ENCODE data around the gene AARS2. TPM values are rescaled to one million over a fixed set of nuclear protein-coding genes. Genes with fewer than 3 reads are reported as not detected.

AARS2 gene
- total and polyA plus RNA-seq, 2 of the 8 experiments (the other 6 are each of a cell fraction or from before 2014, with no cell fraction given) = 8.6 to 20.4 TPM

- ChIA-PET CTCF (ENCODE audit: partially characterized antibody) (interaction anchor here (0.9 to 19.0 kb wide), 11 partner anchors 10 to 61 kb away, joined by 3 to 330 read pairs (median 6); partner anchors contain the start of genes AARS2 and TMEM151B), POLR2A (ENCODE audit: partially characterized antibody) (interaction anchor here (0.6 to 3.2 kb wide), 12 partner anchors 9 to 40 kb away, joined by 3 to 18 read pairs (median 4); partner anchors contain the start of genes AARS2 and SLC35B2)
- Histone ChIP-seq H4K20me1 (replicated peaks in 1 of 2; ENCODE audit: control insufficient read depth in 1 of 2, insufficient read depth in 2 of 2, low read length in 2 of 2) (peaks cover 0 to 8% of the 10 kb centered on the region in 2 experiments), H4K5ac (ENCODE audit: insufficient read length, low read depth, low read length) (no peak overlapping the region), H3K23ac (ENCODE audit: insufficient read length) (no peak overlapping the region), H4K91ac (replicated peaks; ENCODE audit: insufficient read length, low read length) (no peak overlapping the region), H3K14ac (ENCODE audit: insufficient read length) (no peak overlapping the region), H2BK12ac (ENCODE audit: low read depth, low read length) (no peak overlapping the region), H3K4ac (replicated peaks; ENCODE audit: insufficient read length, low read depth, low read length) (no peak overlapping the region), H3K56ac (replicated peaks; ENCODE audit: insufficient read length, low read depth, low read length) (no peak overlapping the region), H3K79me1 (ENCODE audit: low read depth, low read length) (no peaks in the 10 kb centered on the region), H2AFZ (ENCODE audit: low read length) (no peak overlapping the region), H3K27me3 (replicated peaks in 1 of 4; ENCODE audit: control insufficient read depth in 3 of 4, extremely low read depth in 1 of 4, insufficient read depth in 3 of 4, low read length in 3 of 4) (peaks cover 0 to 3% (median 0%) of the 10 kb centered on the region in 4 experiments; a peak in 1 of 7 replicates), H2BK15ac (ENCODE audit: low read length) (no peak overlapping the region), H4K8ac (ENCODE audit: extremely low read depth, insufficient read depth, low read length) (no peak overlapping the region), H3K4me3 (ENCODE audit: extremely low read depth in 1 of 4, insufficient read depth in 2 of 4, low read depth in 3 of 4, low read length in 4 of 4) (no peak overlapping the region), H3K9ac (replicated peaks in 1 of 4; ENCODE audit: extremely low read depth in 1 of 4, low read depth in 3 of 4, low read length in 3 of 4) (no peak overlapping the region), H3K36me3 (ENCODE audit: control insufficient read depth in 2 of 4, insufficient read depth in 4 of 4, low read length in 3 of 4) (peaks cover 0 to 9% (median 3%) of the 10 kb centered on the region in 4 experiments; a peak in 4 of 8 replicates), H3K4me2 (ENCODE audit: insufficient read depth in 1 of 2, low read depth in 2 of 2, low read length in 2 of 2) (no peak overlapping the region), H3K79me2 (ENCODE audit: control insufficient read depth in 1 of 2, insufficient read depth in 2 of 2, low read length in 2 of 2) (no peaks in the 10 kb centered on the region), H3K9me3 (ENCODE audit: insufficient read depth in 2 of 2, low read depth in 1 of 2, low read length in 1 of 2) (no peaks in the 10 kb centered on the region), H3K4me1 (replicated peaks in 1 of 4; ENCODE audit: control insufficient read depth in 3 of 4, insufficient read depth in 4 of 4, low read length in 3 of 4) (peaks cover 0 to 2% (median 0%) of the 10 kb centered on the region in 4 experiments; a peak in 3 of 7 replicates), H3K27ac (ENCODE audit: low read depth, low read length) (no peak overlapping the region), H3K18ac (ENCODE audit: extremely low read depth, low read length) (no peak overlapping the region), H2AK5ac (ENCODE audit: low read depth, low read length) (no peak overlapping the region), H2BK5ac (ENCODE audit: low read depth, low read length) (no peak overlapping the region), H2BK120ac (replicated peaks; ENCODE audit: low read depth, low read length) (no peak overlapping the region), H2BK20ac (ENCODE audit: low read length) (no peak overlapping the region), H3K23me2 (ENCODE audit: low read depth, low read length) (no peaks in the 10 kb centered on the region; the same call in 1 of the 2 replicates)
- DNase-seq (ENCODE audit: low read depth in 1 of 2, low spot score in 2 of 2) = no peak
- FAIRE-seq = no peak
- TF ChIP-seq RFX5 (IDR thresholded peaks at IDR 0.05; ENCODE audit: borderline replicate concordance, low read depth, low read length) (no peak), KDM4A (IDR thresholded peaks at IDR 0.05; ENCODE audit: low read depth, low read length, severe bottlenecking) (no peak)
- WGBS, 2 experiments (ENCODE audit: extremely low coverage in 1 of 2, insufficient coverage in 1 of 2, insufficient read length in 1 of 2, insufficient replicate concordance in 2 of 2, low coverage in 1 of 2, low lambda C conversion rate in 2 of 2, missing lambda C conversion rate in 1 of 2) = 79% methylated on average over 7 of the region's 7 CpGs; no CpG with 5 or more reads in 1 of the 2 experiments
These were observed 35.4 kb downstream of the AARS2 start for GRCh38 chr6:44277763-44278162.
